GM19351 (cell line): ENCODE results near the gene NPLOC4.
A peak's percentile ranks its signal among the peaks of the same experiment; 100 is the strongest.
"Not testable (repeated sequence)": the region's sequence is repeated elsewhere in the genome, so short reads cannot be mapped to it uniquely, and the experiment has no call there.

Experiments
- ATAC-seq: cut with Tn5 transposase; IDR thresholded peaks from one replicate; pipeline ENCODE4 v1.9.1; 2021; ENCODE audit warnings: mild to moderate bottlenecking, moderate library complexity; ENCODE audit not compliant: unreplicated experiment

The NPLOC4 gene

DNA sequence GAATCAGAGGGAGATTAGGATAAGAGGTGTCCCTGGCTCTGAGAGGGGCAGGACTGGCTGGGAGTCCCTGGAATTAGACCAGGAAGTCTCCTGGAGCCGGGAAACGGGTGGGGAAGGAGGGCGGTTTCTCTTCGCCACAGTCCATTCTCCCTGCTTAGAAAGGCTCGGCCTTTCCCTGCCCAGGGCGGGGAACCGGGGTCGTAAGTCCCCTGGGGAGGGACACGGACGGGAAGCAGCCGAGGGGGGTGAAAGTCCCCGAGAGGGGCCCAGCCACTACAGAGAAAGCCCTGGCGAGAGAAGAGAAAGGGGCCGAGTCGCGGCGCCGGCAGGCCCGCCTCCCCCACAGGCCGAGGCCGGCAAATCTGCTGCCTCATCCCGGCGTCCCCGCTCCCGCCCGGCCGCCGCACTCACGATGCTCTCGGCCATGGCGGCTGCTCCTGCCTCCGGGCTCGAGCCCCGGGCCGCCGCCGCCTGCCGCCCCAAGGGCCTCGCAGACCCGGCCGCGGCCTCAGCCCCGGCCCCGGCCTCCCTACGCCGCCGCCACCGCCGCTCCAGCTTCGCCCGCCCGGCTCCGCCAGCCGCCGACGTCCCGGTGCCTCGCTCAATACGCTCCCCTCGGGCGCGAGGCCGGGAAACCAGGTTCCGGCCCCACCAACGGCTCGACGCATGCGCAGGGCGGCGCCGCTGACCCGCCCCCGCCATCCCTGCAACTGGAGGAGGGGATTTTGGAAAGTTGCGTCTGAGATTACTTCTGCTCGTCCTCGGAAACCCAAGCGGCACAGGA is at the start of gene NPLOC4, which contains the start of gene TSPAN10:
Gene NPLOC4, minus strand, starts transcription at position 608 of the 784 bp plus-strand sequence. Its CDS starts 182 bp downstream, at position 426.
Gene TSPAN10, plus strand, starts transcription at position 692 of the 784 bp plus-strand sequence. CDS start 5,217 bp downstream, outside the sequence.
- ATAC-seq = peak; percentile 63

DNA sequence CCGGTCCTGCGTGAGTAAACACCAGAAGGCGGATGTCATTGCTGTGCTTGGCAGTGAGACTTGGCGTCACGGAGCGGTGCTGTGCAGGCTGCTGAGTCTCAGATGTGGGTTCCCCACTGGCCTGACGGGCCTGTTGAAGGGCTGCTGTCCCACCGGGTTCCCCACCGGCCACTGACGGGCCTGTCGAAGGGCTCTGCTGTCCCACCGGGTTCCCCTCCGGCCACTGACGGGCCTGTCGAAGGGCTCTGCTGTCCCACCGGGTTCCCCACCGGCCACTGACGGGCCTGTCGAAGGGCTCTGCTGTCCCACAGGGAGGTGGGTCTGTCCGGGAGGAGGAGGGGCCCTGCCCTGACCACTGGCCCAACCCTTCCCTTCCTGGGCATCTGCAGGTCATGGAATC is 49.7 kb upstream of the NPLOC4 start:
- no peak for ATAC-seq

DNA sequence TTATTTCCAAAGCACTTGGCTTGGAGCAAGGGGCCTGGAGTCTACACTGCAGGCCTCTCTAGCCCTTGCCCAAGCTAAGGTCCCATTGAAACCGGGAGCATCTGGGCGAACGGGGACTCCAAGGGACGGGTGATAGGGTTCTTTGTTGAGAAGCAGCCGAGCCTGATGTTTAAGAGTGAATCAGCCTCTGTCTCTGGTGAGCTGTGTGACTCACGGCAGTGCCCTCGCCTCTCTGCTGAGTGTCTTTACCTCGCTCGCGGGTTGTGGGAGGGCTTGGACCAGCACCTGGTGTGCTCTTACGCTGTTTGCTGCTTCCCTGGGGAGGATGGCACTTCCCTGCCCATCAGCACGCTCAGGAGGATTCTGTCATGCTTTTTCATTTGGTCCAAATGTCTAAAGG is 48.2 kb upstream of the NPLOC4 start:
- ATAC-seq = no peak

DNA sequence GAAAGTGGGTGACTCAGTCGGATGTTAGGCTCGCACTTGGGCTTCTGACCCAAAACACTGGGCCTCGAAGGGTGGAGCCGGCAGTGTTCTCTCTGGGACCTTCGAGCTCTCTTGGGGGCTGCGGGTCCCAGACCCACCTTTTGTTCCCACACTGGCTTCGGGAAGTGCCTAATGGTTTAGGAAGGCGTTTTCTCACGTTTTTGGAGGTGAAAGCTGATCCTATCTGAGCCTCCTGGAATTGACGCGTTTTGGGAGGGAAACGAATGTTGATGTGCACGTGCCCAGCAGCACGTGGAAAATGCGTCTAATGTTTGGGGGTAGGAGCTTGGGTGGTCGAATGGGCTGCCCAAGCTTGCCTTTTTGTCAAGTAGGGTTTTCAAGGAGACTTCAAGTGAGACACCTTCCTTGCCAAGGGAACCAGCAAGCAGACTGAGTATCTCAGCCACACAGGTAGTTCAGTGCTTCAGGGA is 47.6 kb upstream of the NPLOC4 start:
- ATAC-seq = no peak

DNA sequence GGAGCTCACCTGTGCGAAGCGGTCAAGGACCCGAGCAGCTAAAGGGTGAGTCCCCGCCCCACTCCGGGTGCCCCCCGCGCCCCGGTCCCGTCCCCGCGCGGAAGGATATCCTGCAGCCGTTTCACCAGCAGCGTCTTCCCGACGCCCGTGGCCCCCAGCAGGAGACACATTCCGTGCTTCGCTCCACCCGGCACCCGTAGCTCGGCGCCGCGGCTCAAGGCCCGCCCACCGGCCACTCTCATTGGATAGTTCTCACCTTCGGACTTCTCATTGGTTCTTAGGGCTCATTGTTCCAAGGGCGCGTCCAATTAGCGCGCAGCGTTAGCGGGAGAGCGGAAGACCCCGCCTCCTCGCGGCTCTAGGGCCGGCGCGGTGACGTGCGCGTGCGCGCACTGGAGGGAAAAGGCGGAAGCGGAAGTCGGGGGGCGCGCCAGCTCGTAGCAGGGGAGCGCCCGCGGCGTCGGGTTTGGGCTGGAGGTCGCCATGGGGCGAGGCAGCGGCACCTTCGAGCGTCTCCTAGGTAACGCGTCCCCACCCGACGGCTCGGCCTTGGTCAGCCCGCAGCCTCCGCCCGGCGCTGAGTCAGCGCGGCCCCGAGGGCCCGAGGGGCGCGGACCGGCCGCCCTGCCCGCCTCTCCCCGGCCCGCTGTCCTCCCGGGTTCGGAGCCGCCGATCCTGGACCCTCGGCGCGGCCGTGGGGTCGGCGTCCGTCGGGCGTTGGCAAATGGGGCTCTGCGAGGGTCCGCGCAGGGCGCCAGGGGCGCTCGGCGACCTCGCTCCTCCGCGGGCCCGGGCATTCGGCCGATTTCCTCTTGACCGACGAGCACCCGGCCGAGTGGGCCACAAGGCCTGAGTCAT is 46.9 kb upstream of the NPLOC4 start, which contains the start of the genes ARL16 and HGS:
Gene ARL16, minus strand, starts transcription at position 214 of the 858 bp plus-strand sequence. Its CDS starts 44 bp downstream, at position 170.
Gene HGS, plus strand, starts transcription at position 428 of the 858 bp plus-strand sequence. Its CDS starts 56 bp downstream, at position 484.
- peak; percentile 94 for ATAC-seq

DNA sequence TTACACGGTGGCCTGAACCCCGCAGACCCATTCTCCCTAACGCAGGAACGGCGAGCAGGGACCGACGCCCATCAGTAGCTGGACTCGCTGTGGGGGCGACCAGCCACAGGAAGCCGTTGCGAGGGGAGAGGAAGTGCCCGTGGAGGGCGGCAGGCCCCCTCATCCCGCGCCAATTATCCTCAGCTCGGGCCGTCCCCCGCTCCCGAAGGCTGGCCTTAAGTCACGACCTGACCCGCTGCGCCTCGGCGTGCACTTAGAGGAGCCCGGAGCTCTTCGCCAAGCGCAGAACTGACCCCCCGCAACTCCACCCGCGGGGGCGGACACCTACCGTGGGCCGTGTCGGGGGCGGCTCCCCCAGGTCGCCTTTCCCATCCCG is 46.3 kb upstream of the NPLOC4 start:
- peak; percentile 2 for ATAC-seq

DNA sequence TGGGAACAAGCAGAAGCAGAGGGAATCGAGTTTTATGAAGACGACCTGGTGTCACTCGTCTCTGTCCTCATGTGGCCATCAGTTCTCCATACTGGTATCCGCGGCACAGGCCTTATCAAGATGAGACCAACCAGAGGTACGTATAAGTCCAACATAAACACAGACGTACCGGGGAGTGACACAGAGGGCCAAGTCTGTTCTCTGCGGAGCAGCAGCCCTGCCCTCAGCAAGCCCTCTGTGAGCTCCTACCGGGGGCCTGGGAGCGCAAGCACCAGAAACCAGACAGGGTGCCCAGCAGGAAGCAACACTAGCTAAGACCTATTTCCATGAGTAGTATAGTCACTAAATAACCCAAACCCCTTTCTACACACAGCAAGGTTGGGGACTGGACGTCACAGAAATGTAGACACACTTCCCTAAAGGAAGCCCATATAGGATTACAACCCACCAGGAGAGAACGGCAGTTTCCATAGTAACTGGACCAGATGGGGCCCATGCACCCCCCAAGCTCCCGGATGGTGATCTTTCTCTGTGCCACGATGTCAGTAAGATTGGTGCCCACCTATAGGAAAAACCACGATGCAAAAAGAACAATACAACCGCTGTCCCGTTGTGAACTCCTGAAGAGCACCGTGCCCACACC is 45.8 kb upstream of the NPLOC4 start:
- no peak for ATAC-seq

DNA sequence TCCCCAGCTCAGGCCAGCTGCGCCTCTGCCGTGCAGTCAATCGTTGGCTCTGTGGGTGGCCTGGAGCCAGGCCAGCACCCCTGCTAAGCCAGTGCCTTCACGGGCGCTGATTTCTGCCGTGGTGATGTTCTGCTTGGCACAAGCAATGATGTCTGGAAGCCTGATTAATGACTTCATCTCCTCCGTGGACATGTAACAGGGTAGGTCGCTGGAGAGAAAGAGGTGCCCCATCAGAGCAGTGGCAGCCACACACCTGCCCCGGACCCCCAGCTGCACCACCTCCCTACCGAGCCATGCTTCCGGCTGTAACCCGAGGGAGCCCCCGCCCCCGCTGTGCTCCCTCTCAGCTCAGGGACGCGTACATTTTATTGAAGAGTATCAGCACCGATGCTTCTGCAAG is 44.8 kb upstream of the NPLOC4 start:
- ATAC-seq = no peak

DNA sequence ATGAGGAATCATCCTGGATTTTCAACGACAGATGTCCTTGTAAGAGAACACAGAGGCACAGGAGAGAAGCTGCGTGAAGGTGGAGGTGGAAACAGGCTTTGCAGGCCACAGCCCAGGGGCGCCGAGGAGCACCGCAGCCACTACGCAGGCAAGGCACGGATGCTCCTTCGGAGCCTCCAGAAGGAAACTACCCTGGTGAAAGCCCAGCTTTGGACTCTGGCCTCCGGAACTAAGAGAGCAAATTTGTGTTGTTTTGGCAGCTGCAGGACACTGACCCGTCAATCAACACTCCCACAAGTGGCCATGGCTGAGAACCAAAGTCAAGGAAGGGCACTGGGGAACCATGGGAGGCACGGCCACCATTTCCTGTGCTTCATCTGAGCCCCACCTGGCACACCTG is 43.2 kb upstream of the NPLOC4 start:
- no peak for ATAC-seq

DNA sequence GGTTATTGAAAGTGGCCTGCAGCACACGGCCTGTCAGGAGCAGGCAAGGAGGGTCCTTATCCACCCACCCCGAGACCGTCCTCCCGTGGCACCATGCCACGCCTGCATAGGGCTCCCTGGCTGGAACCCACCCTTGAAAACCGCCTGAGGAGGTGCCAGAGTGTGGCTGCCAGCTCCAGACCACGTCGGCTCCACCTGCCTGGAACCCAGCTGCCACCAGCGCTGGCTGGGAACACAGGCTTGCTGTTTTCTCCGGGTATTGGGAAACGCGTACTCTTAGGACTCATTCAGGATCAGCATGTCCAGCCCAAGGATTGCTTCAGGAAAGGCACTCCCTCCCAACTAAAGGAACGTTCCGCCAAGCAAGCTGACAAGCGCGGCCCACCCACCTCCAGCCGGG is 40.0 kb upstream of the NPLOC4 start:
- no peak for ATAC-seq

DNA sequence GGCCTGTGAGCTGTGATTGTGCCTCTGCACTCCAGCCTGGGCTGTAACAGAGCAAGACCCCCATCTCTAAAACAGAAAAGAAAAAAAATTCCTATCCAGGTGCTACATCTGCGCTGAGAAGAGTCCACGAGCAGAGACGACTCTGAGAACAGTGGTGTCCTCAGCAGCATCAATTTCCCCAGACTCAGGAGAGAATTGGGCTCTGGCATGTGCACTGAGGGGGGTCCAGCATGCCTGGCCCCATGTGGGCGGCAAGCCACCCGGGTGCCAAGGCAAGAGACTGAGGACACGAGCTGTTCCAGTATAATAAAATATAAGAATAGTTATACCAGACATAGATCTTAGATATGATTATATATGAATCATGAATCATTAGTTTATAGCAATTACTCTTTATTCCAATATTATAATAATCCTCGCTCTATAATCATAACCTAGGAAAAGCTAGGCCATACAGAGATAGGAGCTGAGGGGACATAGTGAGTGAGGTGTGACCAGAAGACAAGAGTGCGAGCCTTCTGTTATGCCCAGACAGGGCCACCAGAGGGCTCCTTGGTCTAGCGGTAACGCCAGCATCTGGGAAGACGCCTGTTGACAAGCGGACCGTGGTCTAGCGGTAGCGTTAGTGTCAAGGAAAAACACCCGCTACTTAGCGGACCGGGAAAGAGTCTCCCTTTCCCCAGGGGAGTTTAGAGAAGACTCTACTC is 38.8 kb upstream of the NPLOC4 start:
- not testable (repeated sequence) for ATAC-seq

DNA sequence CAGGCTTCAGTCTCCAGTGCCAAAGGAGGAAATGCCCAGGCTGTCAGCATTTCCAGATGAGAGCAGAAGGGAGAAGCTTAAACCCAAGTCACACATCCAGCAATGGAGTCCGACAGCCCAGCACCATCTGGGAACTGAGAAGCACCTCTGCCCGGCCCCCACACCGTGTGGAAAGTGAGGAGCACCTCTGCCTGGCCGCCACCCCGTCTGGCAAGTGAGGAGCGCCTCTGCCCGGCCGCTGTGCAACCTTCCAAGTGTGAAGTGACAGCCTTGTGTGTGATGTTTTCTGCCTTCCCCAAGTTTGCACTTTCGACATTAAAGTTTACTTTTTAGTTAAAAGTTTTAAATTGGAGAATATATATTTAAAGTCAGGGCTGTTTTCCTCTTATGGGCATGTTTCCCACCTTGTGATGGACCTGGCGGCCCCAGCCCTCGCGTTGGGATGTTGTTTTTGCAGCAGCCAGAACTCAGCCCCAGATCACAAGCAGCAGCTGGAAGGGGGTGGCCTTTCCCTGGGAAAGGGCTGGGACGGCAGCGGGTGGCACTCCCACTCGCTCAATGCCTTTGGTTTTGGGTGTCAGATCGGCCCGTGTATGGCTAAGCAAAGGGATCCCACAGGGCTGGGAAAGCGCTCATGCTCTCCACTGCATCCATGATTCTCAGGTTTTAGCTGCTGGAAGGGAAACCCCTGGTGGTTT is 36.8 kb upstream of the NPLOC4 start:
- ATAC-seq = no peak

DNA sequence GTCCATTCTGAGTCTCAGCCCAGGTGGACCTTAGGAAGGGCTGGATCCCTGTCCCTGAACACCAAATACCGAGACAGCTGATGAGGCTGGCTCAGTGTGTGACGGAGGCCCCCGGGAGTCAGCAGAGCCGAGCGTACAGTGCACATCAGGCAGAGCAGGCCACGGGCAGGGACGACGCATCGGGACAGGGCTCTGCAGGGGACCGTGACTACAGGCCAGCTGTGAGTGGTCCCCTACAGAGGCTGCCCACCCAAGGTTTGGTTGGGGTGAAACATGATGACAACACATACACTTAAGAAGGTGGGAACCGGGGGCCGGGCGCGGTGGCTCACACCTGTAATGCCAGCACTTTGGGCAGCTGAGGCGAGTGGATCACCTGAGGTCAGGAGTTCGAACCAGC is 36.0 kb upstream of the NPLOC4 start:
- no peak for ATAC-seq

DNA sequence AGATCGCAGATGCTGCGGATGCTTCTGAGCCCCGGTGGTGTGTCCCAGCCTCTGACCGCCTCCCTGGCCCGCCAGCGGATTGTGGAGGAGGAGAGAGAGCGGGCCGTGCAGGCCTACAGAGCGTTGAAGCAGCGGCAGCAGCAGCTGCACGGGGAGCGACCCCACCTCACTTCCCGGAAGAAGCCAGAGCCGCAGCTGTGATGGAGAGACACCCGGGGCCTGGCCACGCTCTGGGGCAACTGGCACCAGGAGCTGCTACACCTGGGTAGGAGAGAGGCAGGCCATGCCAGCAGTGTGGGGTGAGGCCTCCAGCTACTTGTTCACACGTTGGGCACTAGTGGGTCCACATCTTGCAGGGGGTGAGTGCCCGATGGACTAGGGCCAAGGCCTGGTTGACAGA is 35.6 kb upstream of the NPLOC4 start:
- ATAC-seq = no peak

DNA sequence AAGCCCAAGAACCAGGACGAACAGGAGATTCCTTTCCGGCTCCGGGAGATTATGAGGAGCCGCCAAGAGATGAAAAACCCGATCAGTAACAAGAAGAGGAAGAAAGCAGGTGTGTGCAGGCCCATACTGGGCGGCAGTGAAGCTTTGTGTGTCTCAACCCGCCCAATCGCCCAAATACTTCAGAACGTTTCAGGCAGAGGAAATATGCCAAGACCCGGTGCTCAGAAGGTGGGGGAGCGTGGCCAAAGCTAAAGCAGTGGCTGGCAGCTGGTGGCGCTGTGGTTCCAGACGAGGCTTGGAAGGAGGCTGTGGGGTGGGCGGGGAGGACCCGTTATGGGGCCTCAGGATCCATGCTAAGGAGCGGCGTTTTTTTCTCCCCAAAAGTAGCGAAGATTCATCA is 30.8 kb upstream of the NPLOC4 start:
- no peak for ATAC-seq

DNA sequence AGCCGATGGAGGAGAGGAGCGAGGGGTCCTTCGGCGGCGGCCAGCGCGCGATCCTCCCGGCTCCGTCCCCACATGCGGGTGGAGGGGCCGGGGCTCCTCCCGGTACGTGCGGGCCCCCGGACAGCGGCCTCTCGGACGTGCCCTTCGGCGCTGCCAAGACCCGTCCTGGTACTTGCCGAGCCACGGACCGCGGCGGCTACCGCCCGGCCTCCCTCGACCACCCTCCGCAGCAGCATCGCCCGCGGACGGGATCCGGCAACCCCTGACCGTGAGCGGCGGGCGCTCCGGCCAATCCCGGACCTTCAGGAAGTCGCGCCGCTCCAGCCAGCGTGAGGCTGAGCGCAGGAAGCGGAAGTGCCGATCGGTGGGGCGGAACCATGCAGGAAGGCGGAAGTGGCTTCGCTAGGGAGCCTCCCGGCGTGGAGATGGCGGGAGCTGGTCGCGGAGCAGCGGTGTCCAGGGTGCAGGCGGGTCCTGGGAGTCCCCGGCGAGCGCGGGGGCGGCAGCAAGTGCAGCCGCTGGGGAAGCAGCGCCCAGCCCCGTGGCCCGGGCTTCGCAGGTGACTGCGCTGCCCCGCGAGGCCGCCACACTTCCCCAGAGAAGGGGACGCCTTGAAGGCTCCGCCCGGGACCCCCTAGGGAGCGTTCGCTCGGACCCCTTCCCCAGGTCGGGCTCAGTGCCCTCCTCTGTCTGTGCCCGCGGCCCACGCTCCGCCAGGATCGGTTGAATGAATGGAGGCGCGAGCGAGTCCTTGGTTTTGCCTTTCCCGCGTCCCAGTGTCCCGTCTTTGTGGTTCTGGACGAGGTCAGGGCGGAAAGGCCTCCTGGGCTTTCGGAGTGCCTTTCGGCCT is 29.7 kb upstream of the NPLOC4 start, which contains the start of the genes CCDC137 and OXLD1:
Gene CCDC137, plus strand, starts transcription at position 396 of the 850 bp plus-strand sequence. Its CDS starts 30 bp downstream, at position 426.
Gene OXLD1, minus strand, starts transcription at position 264 of the 850 bp plus-strand sequence. Its CDS starts 28 bp downstream, at position 236.
- ATAC-seq = peak; percentile 88

DNA sequence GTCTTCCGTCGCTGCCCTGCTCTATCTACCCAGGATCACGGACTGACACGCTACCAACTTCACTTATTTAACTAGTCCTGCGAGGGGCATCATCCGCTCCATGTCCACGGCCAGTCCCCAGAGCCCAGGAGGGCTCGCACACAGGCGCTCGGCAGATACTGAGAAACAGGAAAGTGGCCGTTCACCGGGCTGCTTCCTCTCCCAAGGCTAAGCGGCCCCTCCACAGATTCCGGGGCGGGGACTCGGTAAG is 29.1 kb upstream of the NPLOC4 start:
- no peak for ATAC-seq

DNA sequence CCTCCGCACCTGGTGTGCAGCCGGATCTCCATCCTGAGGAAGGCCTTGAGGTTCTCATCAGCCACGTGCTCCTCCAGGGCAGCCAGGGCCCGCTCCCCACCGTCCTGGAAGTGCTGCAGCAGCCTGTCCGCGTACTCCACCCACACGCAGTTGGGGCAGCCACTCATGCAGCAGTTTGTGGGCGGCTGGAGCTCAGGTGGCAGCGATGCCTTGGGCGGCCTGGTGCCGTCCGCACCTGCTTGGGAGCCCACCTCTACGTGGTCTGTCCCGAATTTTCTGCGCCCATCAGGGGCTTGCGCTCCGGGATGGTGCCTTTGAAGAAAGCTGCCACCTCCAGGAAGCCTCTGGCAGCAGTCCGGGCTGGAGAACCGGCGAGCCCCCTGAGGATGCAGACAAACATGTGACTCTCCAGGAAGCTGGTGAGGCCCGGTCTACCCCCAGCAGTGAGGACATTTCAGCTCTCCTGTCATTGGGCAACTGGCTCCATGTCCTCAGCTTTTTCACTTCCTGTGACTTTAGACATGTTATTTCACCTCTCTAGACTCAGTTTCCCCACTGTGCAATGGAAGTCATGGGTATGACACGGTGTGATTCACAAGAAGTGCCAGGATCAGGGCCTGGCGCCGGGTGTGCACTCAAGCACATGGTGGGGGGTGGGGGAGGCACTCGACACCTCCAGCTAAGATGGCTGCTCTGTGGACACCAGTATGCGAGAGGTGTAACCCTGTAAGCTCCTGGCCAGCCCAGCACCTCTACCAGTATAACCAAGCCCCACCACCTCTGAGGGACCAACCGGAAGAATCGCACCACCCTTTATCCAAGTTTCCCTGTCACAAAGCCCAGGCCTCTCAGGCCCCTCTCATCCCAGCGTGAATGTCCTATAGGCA is 28.5 kb upstream of the NPLOC4 start:
- no peak for ATAC-seq
